Measurements from ENCODE around the gene LRP1B.

The LRP1B gene

GRCh38 chr2:140502951-140503630, 1627.7 kb downstream of the LRP1B start:
- Histone ChIP-seq H3K4me3 (ENCODE audit: low read depth in 1 of 2, low read length in 2 of 2) (no peak overlapping the region), H3K9me3 (ENCODE audit: control insufficient read depth in 1 of 2, low read length in 2 of 2) (no peaks in the 10 kb centered on the region), H3K36me3 (ENCODE audit: control insufficient read depth in 1 of 2, insufficient read depth in 2 of 2, low read length in 2 of 2) (no peaks in the 10 kb centered on the region), H3K4me1 (ENCODE audit: control insufficient read depth in 1 of 2, insufficient read depth in 2 of 2, low read length in 2 of 2) (no peaks in the 10 kb centered on the region), H3K27me3 (ENCODE audit: control insufficient read depth in 1 of 2, insufficient read depth in 2 of 2, low read length in 2 of 2) (no peaks in the 10 kb centered on the region), H3K9ac (ENCODE audit: low read depth in 1 of 2, low read length in 2 of 2) (no peak overlapping the region), H3K27ac (ENCODE audit: low read depth, low read length) (no peak overlapping the region)

DNA sequence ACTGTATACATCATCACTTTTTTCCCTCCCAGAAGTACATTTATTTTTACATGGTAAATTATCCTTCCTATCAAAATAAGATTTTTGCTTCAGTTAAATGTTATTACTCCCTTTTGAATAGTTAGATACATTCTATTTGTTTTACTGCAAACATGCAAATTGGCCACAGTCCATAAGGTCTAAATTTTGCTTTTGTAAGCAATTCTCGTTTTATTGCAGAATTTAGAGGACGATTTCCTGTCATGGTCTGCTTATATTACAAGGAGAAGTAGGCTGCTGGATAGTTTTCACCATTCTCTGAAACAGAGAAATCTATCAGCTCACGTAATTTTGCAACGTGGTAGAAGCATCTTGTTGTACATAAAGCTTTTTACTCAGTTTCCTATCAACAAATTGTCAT, 1632.5 kb downstream of the LRP1B start:
- Histone ChIP-seq H3K4me1 (ENCODE audit: control insufficient read depth in 1 of 2, insufficient read depth in 2 of 2, low read length in 2 of 2) (no peaks in the 10 kb centered on the region), H3K27me3 (ENCODE audit: control insufficient read depth in 1 of 2, insufficient read depth in 2 of 2, low read length in 2 of 2) (no peaks in the 10 kb centered on the region), H3K36me3 (ENCODE audit: control insufficient read depth in 1 of 2, insufficient read depth in 2 of 2, low read length in 2 of 2) (no peaks in the 10 kb centered on the region), H3K4me3 (ENCODE audit: low read depth in 1 of 2, low read length in 2 of 2) (no peak overlapping the region), H3K9me3 (ENCODE audit: control insufficient read depth in 1 of 2, low read length in 2 of 2) (no peaks in the 10 kb centered on the region), H3K27ac (ENCODE audit: low read depth, low read length) (no peak overlapping the region), H3K9ac (ENCODE audit: low read depth in 1 of 2, low read length in 2 of 2) (no peak overlapping the region)

DNA sequence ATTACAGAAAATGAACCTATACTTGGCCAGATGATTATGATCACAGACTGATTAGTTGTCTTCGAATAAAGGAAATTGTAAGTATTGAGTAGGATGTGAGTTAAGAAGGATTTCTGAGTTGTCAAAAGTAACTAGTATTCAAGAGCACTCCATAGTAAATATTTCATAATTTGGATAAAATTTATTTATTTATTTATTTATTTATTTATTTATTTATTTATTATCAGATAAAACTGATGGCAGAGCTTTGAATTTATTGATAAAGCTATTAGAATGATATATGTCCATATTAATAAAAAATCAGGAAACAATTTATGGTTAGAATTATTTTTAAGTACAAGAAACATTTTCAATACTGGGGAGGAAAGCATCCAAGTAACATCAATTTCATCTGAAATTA, 1634.1 kb downstream of the LRP1B start:
- H3K9me3 ChIP-seq (ENCODE audit: control insufficient read depth in 1 of 2, low read length in 2 of 2) = no peaks in the 10 kb centered on the region

DNA sequence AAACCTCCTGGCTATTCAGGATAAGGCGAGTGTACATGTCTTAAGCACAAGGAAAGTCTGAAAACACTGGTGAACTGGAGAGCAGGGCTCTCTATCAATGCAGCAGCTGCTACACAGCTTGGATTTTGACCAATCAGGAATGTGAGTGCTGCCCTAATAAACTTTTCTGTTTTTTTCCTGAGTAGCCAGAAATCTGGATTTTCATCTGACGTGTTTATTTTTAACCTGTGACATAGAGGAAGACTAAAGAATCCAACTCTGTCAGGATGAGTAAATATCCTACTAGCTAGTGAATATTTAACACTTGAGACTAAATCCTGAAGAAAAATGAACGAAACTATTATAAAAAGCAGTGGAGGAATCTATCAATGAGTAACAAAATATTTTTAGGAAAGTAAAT, 1638.9 kb downstream of the LRP1B start:
- Histone ChIP-seq H3K27ac (ENCODE audit: low read depth, low read length) (no peak overlapping the region), H3K27me3 (ENCODE audit: control insufficient read depth in 1 of 2, insufficient read depth in 2 of 2, low read length in 2 of 2) (no peaks in the 10 kb centered on the region), H3K36me3 (ENCODE audit: control insufficient read depth in 1 of 2, insufficient read depth in 2 of 2, low read length in 2 of 2) (no peaks in the 10 kb centered on the region), H3K9ac (ENCODE audit: low read depth in 1 of 2, low read length in 2 of 2) (no peak overlapping the region), H3K4me1 (ENCODE audit: control insufficient read depth in 1 of 2, insufficient read depth in 2 of 2, low read length in 2 of 2) (no peaks in the 10 kb centered on the region), H3K4me3 (ENCODE audit: low read depth in 1 of 2, low read length in 2 of 2) (no peak overlapping the region), H3K9me3 (ENCODE audit: control insufficient read depth in 1 of 2, low read length in 2 of 2) (no peaks in the 10 kb centered on the region)

More for the DNA sequence above, 1634.1 kb downstream of the LRP1B start:
- Histone ChIP-seq H3K4me1 (ENCODE audit: control insufficient read depth in 1 of 2, insufficient read depth in 2 of 2, low read length in 2 of 2) (no peaks in the 10 kb centered on the region), H3K27me3 (ENCODE audit: control insufficient read depth in 1 of 2, insufficient read depth in 2 of 2, low read length in 2 of 2) (no peaks in the 10 kb centered on the region), H3K4me3 (ENCODE audit: low read depth in 1 of 2, low read length in 2 of 2) (no peak overlapping the region), H3K36me3 (ENCODE audit: control insufficient read depth in 1 of 2, insufficient read depth in 2 of 2, low read length in 2 of 2) (no peaks in the 10 kb centered on the region), H3K27ac (ENCODE audit: low read depth, low read length) (no peak overlapping the region), H3K9ac (ENCODE audit: low read depth in 1 of 2, low read length in 2 of 2) (no peak overlapping the region)

DNA sequence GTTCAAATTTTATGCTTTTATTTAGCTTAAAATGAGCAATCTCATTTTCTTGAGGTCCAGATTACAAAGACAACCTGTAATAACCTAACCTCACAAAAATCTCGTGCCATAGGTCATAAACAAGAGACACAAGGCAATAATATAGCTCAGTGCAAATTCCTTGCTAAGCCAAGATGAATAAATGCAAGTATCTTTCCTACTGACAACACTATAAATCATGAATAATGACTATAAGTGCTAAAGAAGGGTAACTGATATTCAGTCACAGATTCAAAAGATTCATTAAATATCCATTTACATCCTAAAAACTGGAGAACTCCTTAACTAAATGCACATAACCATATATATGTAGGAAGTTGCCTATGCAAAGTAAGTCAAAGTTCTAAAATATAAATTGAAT, 1641.6 kb downstream of the LRP1B start:
- H3K4me1 ChIP-seq (ENCODE audit: control insufficient read depth in 1 of 2, insufficient read depth in 2 of 2, low read length in 2 of 2) = no peaks in the 10 kb centered on the region
- no peak overlapping the region for H3K27ac ChIP-seq (ENCODE audit: low read depth, low read length)
- H3K9ac ChIP-seq (ENCODE audit: low read depth in 1 of 2, low read length in 2 of 2) = no peak overlapping the region
- no peaks in the 10 kb centered on the region for H3K27me3 ChIP-seq (ENCODE audit: control insufficient read depth in 1 of 2, insufficient read depth in 2 of 2, low read length in 2 of 2)
- no peaks in the 10 kb centered on the region for H3K36me3 ChIP-seq (ENCODE audit: control insufficient read depth in 1 of 2, insufficient read depth in 2 of 2, low read length in 2 of 2)
- no peaks in the 10 kb centered on the region for H3K9me3 ChIP-seq (ENCODE audit: control insufficient read depth in 1 of 2, low read length in 2 of 2)
- H3K4me3 ChIP-seq (ENCODE audit: low read depth in 1 of 2, low read length in 2 of 2) = no peak overlapping the region

DNA sequence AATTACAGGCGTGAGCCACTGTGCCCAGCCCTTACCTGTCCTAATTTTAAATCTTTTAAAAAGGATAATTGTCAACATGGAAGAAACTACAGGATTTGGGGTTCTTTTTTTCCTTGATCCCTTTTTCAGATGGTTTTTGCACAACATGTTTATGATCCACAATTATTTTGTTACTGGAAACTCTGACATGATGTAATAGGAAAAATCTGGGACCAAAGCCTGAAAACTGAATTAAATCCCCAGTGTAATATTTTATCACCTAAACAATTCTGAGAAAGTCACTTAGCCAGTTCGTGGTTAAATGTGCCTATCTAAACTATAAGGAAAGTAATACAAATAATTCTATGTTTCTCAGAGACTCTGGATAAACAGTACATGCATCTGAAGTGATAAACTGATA, 1649.7 kb downstream of the LRP1B start:
- H3K36me3 ChIP-seq (ENCODE audit: control insufficient read depth in 1 of 2, insufficient read depth in 2 of 2, low read length in 2 of 2) = no peaks in the 10 kb centered on the region
- no peaks in the 10 kb centered on the region for H3K27me3 ChIP-seq (ENCODE audit: control insufficient read depth in 1 of 2, insufficient read depth in 2 of 2, low read length in 2 of 2)
- no peaks in the 10 kb centered on the region for H3K9me3 ChIP-seq (ENCODE audit: control insufficient read depth in 1 of 2, low read length in 2 of 2)
- no peak overlapping the region for H3K9ac ChIP-seq (ENCODE audit: low read depth in 1 of 2, low read length in 2 of 2)
- no peak overlapping the region for H3K4me3 ChIP-seq (ENCODE audit: low read depth in 1 of 2, low read length in 2 of 2)
- H3K4me1 ChIP-seq (ENCODE audit: control insufficient read depth in 1 of 2, insufficient read depth in 2 of 2, low read length in 2 of 2) = no peaks in the 10 kb centered on the region
- H3K27ac ChIP-seq (ENCODE audit: low read depth, low read length) = no peak overlapping the region

- Histone ChIP-seq H3K27ac (ENCODE audit: low read depth, low read length) (no peak overlapping the region), H3K4me1 (ENCODE audit: control insufficient read depth in 1 of 2, insufficient read depth in 2 of 2, low read length in 2 of 2) (no peaks in the 10 kb centered on the region), H3K27me3 (ENCODE audit: control insufficient read depth in 1 of 2, insufficient read depth in 2 of 2, low read length in 2 of 2) (no peaks in the 10 kb centered on the region), H3K36me3 (ENCODE audit: control insufficient read depth in 1 of 2, insufficient read depth in 2 of 2, low read length in 2 of 2) (no peaks in the 10 kb centered on the region), H3K9me3 (ENCODE audit: control insufficient read depth in 1 of 2, low read length in 2 of 2) (no peaks in the 10 kb centered on the region), H3K4me3 (ENCODE audit: low read depth in 1 of 2, low read length in 2 of 2) (no peak overlapping the region), H3K9ac (ENCODE audit: low read depth in 1 of 2, low read length in 2 of 2) (no peak overlapping the region)
Measured at GRCh38 chr2:140473851-140474250, 1657.0 kb downstream of the LRP1B start.

DNA sequence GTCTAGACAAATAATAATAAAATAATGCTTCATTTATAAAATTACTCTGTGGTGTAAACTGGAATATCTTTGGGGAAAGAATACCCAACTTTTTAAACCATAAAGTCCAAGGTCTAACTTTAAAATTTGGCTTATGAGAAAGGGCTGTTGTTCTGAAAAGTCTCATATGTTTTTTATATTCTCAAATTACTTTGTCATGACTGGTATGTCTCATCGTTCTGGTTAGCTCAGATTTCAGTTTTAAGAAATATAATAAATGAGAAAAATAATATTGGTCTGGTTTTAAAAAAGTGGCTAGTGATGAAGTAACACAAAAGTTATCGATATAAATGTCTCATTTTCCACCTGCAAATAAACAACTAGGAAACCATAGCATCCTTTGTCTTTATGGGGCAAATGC, 1658.1 kb downstream of the LRP1B start:
- Histone ChIP-seq H3K4me1 (ENCODE audit: control insufficient read depth in 1 of 2, insufficient read depth in 2 of 2, low read length in 2 of 2) (no peaks in the 10 kb centered on the region), H3K9me3 (ENCODE audit: control insufficient read depth in 1 of 2, low read length in 2 of 2) (no peaks in the 10 kb centered on the region), H3K27ac (ENCODE audit: low read depth, low read length) (no peak overlapping the region), H3K9ac (ENCODE audit: low read depth in 1 of 2, low read length in 2 of 2) (no peak overlapping the region), H3K4me3 (ENCODE audit: low read depth in 1 of 2, low read length in 2 of 2) (no peak overlapping the region), H3K27me3 (ENCODE audit: control insufficient read depth in 1 of 2, insufficient read depth in 2 of 2, low read length in 2 of 2) (no peaks in the 10 kb centered on the region), H3K36me3 (ENCODE audit: control insufficient read depth in 1 of 2, insufficient read depth in 2 of 2, low read length in 2 of 2) (no peaks in the 10 kb centered on the region)

GRCh38 chr2:140465301-140465700, 1665.5 kb downstream of the LRP1B start:
- H3K36me3 ChIP-seq (ENCODE audit: control insufficient read depth in 1 of 2, insufficient read depth in 2 of 2, low read length in 2 of 2) = no peaks in the 10 kb centered on the region
- no peak overlapping the region for H3K4me3 ChIP-seq (ENCODE audit: low read depth in 1 of 2, low read length in 2 of 2)

DNA sequence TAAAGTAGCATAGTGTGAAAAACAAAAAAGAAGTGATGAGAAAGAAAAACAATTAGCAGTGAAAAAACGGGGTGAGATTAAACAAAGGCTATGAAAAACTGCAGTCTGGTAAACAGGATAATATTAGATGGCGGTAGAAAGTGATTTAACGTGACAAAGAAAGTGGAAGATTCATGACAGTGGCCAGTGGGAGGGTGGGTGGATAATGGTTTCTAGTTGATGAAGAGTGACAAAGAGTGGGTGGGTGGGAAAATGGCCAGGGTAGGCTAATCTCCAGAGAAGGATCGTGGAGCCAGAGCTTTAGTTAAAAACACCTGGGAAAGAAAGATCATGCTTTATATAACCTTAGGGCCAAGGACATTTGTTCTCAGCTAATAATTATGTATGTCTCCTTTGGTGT, 1667.8 kb downstream of the LRP1B start:
- no peaks in the 10 kb centered on the region for H3K27me3 ChIP-seq (ENCODE audit: control insufficient read depth in 1 of 2, insufficient read depth in 2 of 2, low read length in 2 of 2)
- no peaks in the 10 kb centered on the region for H3K36me3 ChIP-seq (ENCODE audit: control insufficient read depth in 1 of 2, insufficient read depth in 2 of 2, low read length in 2 of 2)
- H3K27ac ChIP-seq (ENCODE audit: low read depth, low read length) = no peak overlapping the region
- H3K4me3 ChIP-seq (ENCODE audit: low read depth in 1 of 2, low read length in 2 of 2) = no peak overlapping the region
- H3K4me1 ChIP-seq (ENCODE audit: control insufficient read depth in 1 of 2, insufficient read depth in 2 of 2, low read length in 2 of 2) = no peaks in the 10 kb centered on the region
- no peaks in the 10 kb centered on the region for H3K9me3 ChIP-seq (ENCODE audit: control insufficient read depth in 1 of 2, low read length in 2 of 2)
- H3K9ac ChIP-seq (ENCODE audit: low read depth in 1 of 2, low read length in 2 of 2) = no peak overlapping the region

More at GRCh38 chr2:140465301-140465700, 1665.5 kb downstream of the LRP1B start:
- no peaks in the 10 kb centered on the region for H3K27me3 ChIP-seq (ENCODE audit: control insufficient read depth in 1 of 2, insufficient read depth in 2 of 2, low read length in 2 of 2)
- no peak overlapping the region for H3K27ac ChIP-seq (ENCODE audit: low read depth, low read length)
- H3K4me1 ChIP-seq (ENCODE audit: control insufficient read depth in 1 of 2, insufficient read depth in 2 of 2, low read length in 2 of 2) = no peaks in the 10 kb centered on the region
- H3K9me3 ChIP-seq (ENCODE audit: control insufficient read depth in 1 of 2, low read length in 2 of 2) = no peaks in the 10 kb centered on the region
- no peak overlapping the region for H3K9ac ChIP-seq (ENCODE audit: low read depth in 1 of 2, low read length in 2 of 2)

GRCh38 chr2:140457483-140457882, 1673.3 kb downstream of the LRP1B start:
- Histone ChIP-seq H3K4me1 (ENCODE audit: control insufficient read depth in 1 of 2, insufficient read depth in 2 of 2, low read length in 2 of 2) (no peaks in the 10 kb centered on the region), H3K27ac (ENCODE audit: low read depth, low read length) (no peak overlapping the region), H3K4me3 (ENCODE audit: low read depth in 1 of 2, low read length in 2 of 2) (no peak overlapping the region), H3K36me3 (ENCODE audit: control insufficient read depth in 1 of 2, insufficient read depth in 2 of 2, low read length in 2 of 2) (no peaks in the 10 kb centered on the region), H3K27me3 (ENCODE audit: control insufficient read depth in 1 of 2, insufficient read depth in 2 of 2, low read length in 2 of 2) (no peaks in the 10 kb centered on the region), H3K9me3 (ENCODE audit: control insufficient read depth in 1 of 2, low read length in 2 of 2) (no peaks in the 10 kb centered on the region), H3K9ac (ENCODE audit: low read depth in 1 of 2, low read length in 2 of 2) (no peak overlapping the region)

Data from duodenal mucosa (tissue), 2 donors.